Ascending aorta (tissue), 2 donors: ENCODE results near the gene ARAF. TPM values are rescaled to one million over a fixed set of nuclear protein-coding genes. Genes with fewer than 3 reads are reported as not detected.

ENCODE experiments used
- DNase-seq, 2 donors: peaks; one replicate each; pipeline ENCODE4 v3.0.0-alpha.2; 2019; ENCODE audit warnings: low spot score in 2 of 2
- H3K27ac ChIP-seq, 2 donors: fragments of 200-600 bp; sonication (generic); one replicate each; pipeline ENCODE4 v1.5.1; 2016 to 2017; ENCODE audit warnings: mild to moderate bottlenecking in 1 of 2
- H3K27me3 ChIP-seq: fragments of 200-600 bp; sonication (generic); one replicate; pipeline ENCODE4 v1.5.1; 2017
- H3K36me3 ChIP-seq, 2 donors: fragments of 200-600 bp; sonication (generic); one replicate each; pipeline ENCODE4 v1.5.1; 2016
- H3K4me1 ChIP-seq, 2 donors: fragments of 200-600 bp; sonication (generic); one replicate each; pipeline ENCODE4 v1.5.1; 2016 to 2017; ENCODE audit warnings: mild to moderate bottlenecking in 1 of 2
- H3K4me3 ChIP-seq, 2 donors: fragments of 200-600 bp; sonication (generic); one replicate each; pipeline ENCODE4 v1.5.1; 2016 to 2017; ENCODE audit warnings: mild to moderate bottlenecking in 1 of 2
- H3K9me3 ChIP-seq, 2 donors: fragments of 200-600 bp; sonication (generic); one replicate each; pipeline ENCODE4 v1.5.1; 2016
- CTCF ChIP-seq, 3 experiments: fragments of 200-600 bp in 2 of 3; fragments of 450-650 bp in 1 of 3; sonication (generic) in 2 of 3; IDR thresholded peaks; one replicate each; pipeline ENCODE4 v1.5.1; 2016 to 2019; ENCODE audit warnings: antibody characterized with exemption in 3 of 3, mild to moderate bottlenecking in 1 of 3, moderate library complexity in 1 of 3
- intact Hi-C: fragments of 100-400 bp; cut with DNase I; formaldehyde crosslinking; loops from one replicate; pipeline ENCODE4 v1.15.1; 2023
- total RNA-seq: library from RNA; depleted of rRNA; stranded (reverse); fragments of >200 nt; gene quantifications from one replicate; pipeline ENCODE4 v1.1.0, GENCODE V29; 2016

ARAF gene
- total RNA-seq, 1 donor from 2014 or later: 56.1 TPM

- no peaks in the 10 kb centered on the region for H3K9me3 ChIP-seq
- H3K27ac ChIP-seq: peak overlapping the region; percentile 59 to 64
- intact Hi-C loops: no loop called here
- H3K27me3 ChIP-seq: no peaks in the 10 kb centered on the region
- peak overlapping the region; percentile 39 to 48 for H3K4me3 ChIP-seq
- DNase-seq: peak in 1 of 2 donors; percentile 62
- TF ChIP-seq CTCF (IDR thresholded peaks at IDR 0.05): no peak
- peaks cover 0 to 18% of the 10 kb centered on the region in 2 donors for H3K36me3 ChIP-seq
- peaks cover 0 to 7% of the 10 kb centered on the region in 2 donors for H3K4me1 ChIP-seq
Measured at GRCh38 chrX:47573341-47574075, 12.5 kb downstream of the ARAF start.

- TF ChIP-seq CTCF (IDR thresholded peaks at IDR 0.05): no peak
- Histone ChIP-seq H3K4me3 (peak overlapping the region; percentile 39 to 48), H3K4me1 (peaks cover 0 to 7% of the 10 kb centered on the region in 2 donors), H3K27ac (peak overlapping the region; percentile 59 to 64), H3K9me3 (no peaks in the 10 kb centered on the region), H3K36me3 (peaks cover 0 to 14% of the 10 kb centered on the region in 2 donors), H3K27me3 (no peaks in the 10 kb centered on the region)
- intact Hi-C loops: no loop called here
- no peak for DNase-seq
Measured at GRCh38 chrX:47574076-47574546, 13.1 kb downstream of the ARAF start.

- H3K36me3 ChIP-seq: peaks cover 0 to 7% of the 10 kb centered on the region in 2 donors
- no peak for TF ChIP-seq CTCF (IDR thresholded peaks at IDR 0.05)
- peaks cover 0 to 7% of the 10 kb centered on the region in 2 donors for H3K4me1 ChIP-seq
- H3K4me3 ChIP-seq: peak overlapping the region; percentile 39 to 48
- no peaks in the 10 kb centered on the region for H3K27me3 ChIP-seq
- no peak for DNase-seq
- no peaks in the 10 kb centered on the region for H3K9me3 ChIP-seq
- intact Hi-C loops: no loop called here
- peak overlapping the region; percentile 59 to 64 for H3K27ac ChIP-seq
Measured at GRCh38 chrX:47574547-47575301, 13.7 kb downstream of the ARAF start.

- peaks cover 0 to 6% of the 10 kb centered on the region in 2 donors for H3K36me3 ChIP-seq
- TF ChIP-seq CTCF (IDR thresholded peaks at IDR 0.05): no peak
- H3K4me3 ChIP-seq: no peak overlapping the region
- peak in 1 of 2 donors; percentile 56 for DNase-seq
- intact Hi-C loops: no loop called here
- H3K27me3 ChIP-seq: no peaks in the 10 kb centered on the region
- H3K9me3 ChIP-seq: no peaks in the 10 kb centered on the region
- peaks cover 0 to 7% of the 10 kb centered on the region in 2 donors for H3K4me1 ChIP-seq
- H3K27ac ChIP-seq: no peak overlapping the region
Measured at GRCh38 chrX:47576021-47576898, 15.3 kb downstream of the ARAF start.

- intact Hi-C loops: no loop called here
- H3K27ac ChIP-seq: peak overlapping the region in 1 of 2 donors; percentile 48
- H3K27me3 ChIP-seq: no peaks in the 10 kb centered on the region
- peak in 1 of 2 donors; percentile 62 for DNase-seq
- no peak for TF ChIP-seq CTCF (IDR thresholded peaks at IDR 0.05)
- H3K36me3 ChIP-seq: no peaks in the 10 kb centered on the region
- H3K4me3 ChIP-seq: no peak overlapping the region
- no peaks in the 10 kb centered on the region for H3K9me3 ChIP-seq
- H3K4me1 ChIP-seq: peaks cover 0 to 7% of the 10 kb centered on the region in 2 donors
Measured at GRCh38 chrX:47577424-47577823, 16.4 kb downstream of the ARAF start.
